CD4-positive, alpha-beta T cell (primary cell): ENCODE measurements around the gene GIMAP5. TPM values are rescaled to one million over a fixed set of nuclear protein-coding genes. Genes with fewer than 3 reads are reported as not detected.
A peak's percentile ranks its signal among the peaks of the same experiment; 100 is the strongest.

Experiments used
- ATAC-seq: fragments of 200-7000 bp; cut with Tn5 transposase; one replicate; pipeline ENCODE4 v1.10.0; 2022; ENCODE audit warnings: mild to moderate bottlenecking; ENCODE audit not compliant: poor library complexity
- CTCF ChIA-PET: fragments of 350-600 bp; sonication (Branson Sonifier 250); formaldehyde crosslinking; loops from one replicate; lab custom pipeline; 2021; ENCODE audit warnings: antibody characterized with exemption, inconsistent platforms; lab: Charles Lee
- POLR2A ChIA-PET: fragments of 350-600 bp; sonication (Branson Sonifier 250); formaldehyde crosslinking; loops from one replicate; lab custom pipeline; 2021; ENCODE audit warnings: antibody characterized with exemption, inconsistent platforms; lab: Charles Lee
- DNase-seq, 14 experiments: peaks; one replicate each; pipeline ENCODE4 v3.0.0-alpha.2; 2013 to 2020; ENCODE audit warnings: mixed read lengths in 2 of 14
- H3K27ac ChIP-seq, 2 donors: one replicate each; pipeline versions ENCODE4 v1.5.1 to v1.7.0; 2013; ENCODE audit warnings: low read length in 2 of 2, low read depth in 1 of 2, mild to moderate bottlenecking in 1 of 2
- H3K27me3 ChIP-seq, 2 experiments: 1 replicate in 1 of 2; 2 replicates in 1 of 2; pipeline versions ENCODE4 v1.6.1 to v1.7.0; 2013; ENCODE audit warnings: low read length in 2 of 2, control low read depth in 1 of 2, mild to moderate bottlenecking in 1 of 2, moderate library complexity in 1 of 2; ENCODE audit not compliant: insufficient read depth in 2 of 2, control insufficient read depth in 1 of 2
- H3K36me3 ChIP-seq: one replicate; pipeline ENCODE4 v1.6.1; 2013; ENCODE audit warnings: low read length, control low read depth; ENCODE audit not compliant: insufficient read depth
- H3K4me1 ChIP-seq: one replicate; pipeline ENCODE4 v1.6.1; 2013; ENCODE audit warnings: low read length, control low read depth; ENCODE audit not compliant: insufficient read depth
- H3K4me3 ChIP-seq: one replicate; pipeline ENCODE4 v1.5.1; 2013; ENCODE audit warnings: mild to moderate bottlenecking, low read length, moderate library complexity
- H3K9me3 ChIP-seq, 2 experiments: 1 replicate in 1 of 2; 2 replicates in 1 of 2; pipeline versions ENCODE4 v1.6.1 to v1.7.0; 2013; ENCODE audit warnings: low read length in 2 of 2, mild to moderate bottlenecking in 2 of 2, control low read depth in 1 of 2, moderate library complexity in 1 of 2; ENCODE audit not compliant: control insufficient read depth in 1 of 2, insufficient read depth in 1 of 2
- H3K27ac Mint-ChIP-seq: one replicate; pipeline ENCODE4 v1.8.0; 2020; ENCODE audit warnings: mixed read lengths
- H3K27me3 Mint-ChIP-seq: one replicate; pipeline ENCODE4 v1.8.0; 2021; ENCODE audit warnings: mixed read lengths
- H3K36me3 Mint-ChIP-seq: one replicate; pipeline ENCODE4 v1.8.0; 2021; ENCODE audit warnings: low read depth, mixed read lengths
- H3K4me1 Mint-ChIP-seq: one replicate; pipeline ENCODE4 v1.8.0; 2021; ENCODE audit warnings: low read depth, mixed read lengths
- H3K4me3 Mint-ChIP-seq: one replicate; pipeline ENCODE4 v1.8.0; 2020; ENCODE audit warnings: mild to moderate bottlenecking, mixed read lengths
- H3K9me3 Mint-ChIP-seq: one replicate; pipeline ENCODE4 v1.8.0; 2020; ENCODE audit warnings: mixed read lengths
- CTCF ChIP-seq: fragments of 200-600 bp; IDR thresholded peaks from one replicate; pipeline ENCODE4 v1.8.0; 2022; ENCODE audit warnings: antibody characterized with exemption, mild to moderate bottlenecking
- intact Hi-C, 2 experiments: fragments of 100-400 bp; cut with DNase I in 1 of 2; cut with micrococcal nuclease in 1 of 2; formaldehyde crosslinking; loops; one replicate each; pipeline versions ENCODE4 v1.15.1 to v1.9.0; 2023 to 2025; cut with DNase I, micrococcal nuclease
- polyA plus RNA-seq, 2 donors: library from polyadenylated mRNA; unstranded; fragments of 120-200 nt; gene quantifications; one replicate each; pipeline ENCODE4 v1.2.1, GENCODE V29; 2013
- total RNA-seq, 174 experiments: library from RNA in 2 of 174; stranded (reverse) in 2 of 174; gene quantifications; one replicate each; pipeline ENCODE4 v1.2.3 and lab custom pipeline; 2021 to 2026

The GIMAP5 gene
- total RNA-seq (10 to 100 TPM; 31.3 to 35.2 TPM), total RNA-seq (lab: John Stamatoyannopoulos, UW) (11.8 to 489 (median 129) reads per million in 172 experiments)
- polyA plus RNA-seq (2013, experiment 1 of 2): 279 TPM
- polyA plus RNA-seq (2013, experiment 2 of 2): 214 TPM

GRCh38 chr7:150737265-150738055 lies at the start of gene GIMAP5:
Gene GIMAP5, plus strand, starts transcription at chr7:150737418. Its CDS starts 3,467 bp downstream, at chr7:150740885.
- Mint-ChIP-seq H3K4me1 (peaks cover 74% of the 10 kb centered on the region), H3K36me3 (peaks cover 57% of the 10 kb centered on the region), H3K27ac (peak within 1 kb of the TSS; percentile 87), H3K9me3 (no peaks in the 10 kb centered on the region), H3K4me3 (peak within 1 kb of the TSS; percentile 96), H3K27me3 (no peaks in the 10 kb centered on the region)
- Histone ChIP-seq H3K4me1 (peaks cover 59% of the 10 kb centered on the region), H3K4me3 (peak within 1 kb of the TSS; percentile 65), H3K27ac (peak within 1 kb of the TSS; percentile 80 to 87), H3K9me3 (no peaks in the 10 kb centered on the region), H3K27me3 (no peaks in the 10 kb centered on the region), H3K36me3 (peaks cover 44% of the 10 kb centered on the region)
- no peak for TF ChIP-seq CTCF
- ATAC-seq: peak; percentile 75
- ChIA-PET POLR2A (interaction anchor here (0.6 to 4.6 kb wide), 20 partner anchors 9 to 288 kb away, joined by 3 to 50 read pairs (median 7); partner anchors contain the start of genes GIMAP1, GIMAP2, GIMAP4 and GIMAP6), CTCF (interaction anchor here (0.6 to 2.4 kb wide), 8 partner anchors 18 to 289 kb away, joined by 3 to 9 read pairs (median 4); partner anchors contain the start of genes GIMAP1 and GIMAP2)
- DNase-seq: peak in 12 of 14 experiments; percentile 29 to 78 (median 70)
- intact Hi-C loops: loop anchor here (1.0 to 5.0 kb wide), 11 partner anchors 17 to 284 kb away; partner anchors contain the start of genes GIMAP1 (in 1 of the 2), GIMAP2 (in 1 of the 2), GIMAP4 (in 1 of the 2) and GIMAP6 (in 1 of the 2)

GRCh38 chr7:150688630-150689029 lies 48.6 kb upstream of the GIMAP5 start:
- POLR2A ChIA-PET: interaction anchor here (0.7 to 4.5 kb wide), 6 partner anchors 11 to 122 kb away, joined by 3 to 63 read pairs (median 4); partner anchors contain the start of gene GIMAP4
- no peak for TF ChIP-seq CTCF
- Histone ChIP-seq H3K9me3 (peaks cover 26 to 47% of the 10 kb centered on the region in 2 experiments), H3K4me1 (peaks cover 53% of the 10 kb centered on the region), H3K27ac (peak overlapping the region; percentile 2 to 95), H3K4me3 (peak overlapping the region; percentile 80), H3K27me3 (no peaks in the 10 kb centered on the region), H3K36me3 (peaks cover 46% of the 10 kb centered on the region)
- H3K36me3 Mint-ChIP-seq: peaks cover 95% of the 10 kb centered on the region
- ATAC-seq: no peak
- peak overlapping the region; percentile 100 for H3K4me3 Mint-ChIP-seq
- CTCF ChIA-PET: interaction anchor here (0.8 to 2.0 kb wide), 2 partner anchors 27 to 120 kb away, joined by 4 read pairs; no protein-coding TSS in a partner anchor
- intact Hi-C loops: loop anchor here (5.0 kb wide), 4 partner anchors 49 to 121 kb away; partner anchors contain the start of genes GIMAP4 (in 1 of the 2) and GIMAP5 (in 1 of the 2)
- peaks cover 15% of the 10 kb centered on the region for H3K9me3 Mint-ChIP-seq
- H3K27me3 Mint-ChIP-seq: no peaks in the 10 kb centered on the region
- H3K27ac Mint-ChIP-seq: peak overlapping the region; percentile 100
- H3K4me1 Mint-ChIP-seq: peaks cover 79% of the 10 kb centered on the region
- no peak for DNase-seq

GRCh38 chr7:150695654-150696053 lies 41.6 kb upstream of the GIMAP5 start:
- intact Hi-C loops: loop anchor here in 1 of 2 experiments (5.0 kb wide), 1 partner anchor 163 kb away; no protein-coding TSS in a partner anchor
- H3K4me1 Mint-ChIP-seq: peaks cover 16% of the 10 kb centered on the region
- no peak overlapping the region for H3K27ac Mint-ChIP-seq
- H3K4me3 ChIP-seq: no peak overlapping the region
- DNase-seq (no peak), ATAC-seq (no peak)
- H3K9me3 Mint-ChIP-seq: peaks cover 24% of the 10 kb centered on the region
- H3K4me1 ChIP-seq: peaks cover 16% of the 10 kb centered on the region
- H3K27me3 ChIP-seq: no peaks in the 10 kb centered on the region
- peaks cover 21% of the 10 kb centered on the region for H3K36me3 ChIP-seq
- ChIA-PET POLR2A (interaction anchor here (0.7 to 1.4 kb wide), 7 partner anchors 10 to 177 kb away, joined by 3 to 4 read pairs (median 3); partner anchors contain the start of genes GIMAP2, GIMAP4 and GIMAP5), CTCF (no interaction called here)
- no peak for TF ChIP-seq CTCF
- peaks cover 82% of the 10 kb centered on the region for H3K36me3 Mint-ChIP-seq
- H3K9me3 ChIP-seq: peaks cover 16 to 92% of the 10 kb centered on the region in 2 experiments
- no peaks in the 10 kb centered on the region for H3K27me3 Mint-ChIP-seq
- H3K4me3 Mint-ChIP-seq: no peak overlapping the region
- H3K27ac ChIP-seq: no peak overlapping the region
